Coronary artery (tissue), 2 donors: ENCODE results near the gene OR5H1.

Experiments
- DNase-seq: peaks from one replicate; pipeline ENCODE4 v3.0.0-alpha.2; 2017; ENCODE audit warnings: low spot score
- H3K27ac ChIP-seq, 2 donors: fragments of 200-600 bp; sonication (generic); one replicate each; pipeline ENCODE4 v1.5.1; 2016 to 2019
- H3K4me3 ChIP-seq: fragments of 200-600 bp; sonication (generic); 2 replicates; pipeline ENCODE4 v1.5.1; 2016; ENCODE audit warnings: mild to moderate bottlenecking, moderate library complexity
- CTCF ChIP-seq: fragments of 200-600 bp; sonication (generic); IDR thresholded peaks from one replicate; pipeline ENCODE4 v1.5.1; 2019; ENCODE audit warnings: antibody characterized with exemption

OR5H1 gene

GRCh38 chr3:98130421-98130820 lies at the start of gene OR5H1:
Gene OR5H1 (plus strand): TSS chr3:98130721. CDS start chr3:98132698, 1,977 bp downstream.
- H3K27ac ChIP-seq: no peak within 1 kb of the TSS
- no peak within 1 kb of the TSS for H3K4me3 ChIP-seq
- DNase-seq: no peak
- no peak for TF ChIP-seq CTCF

DNA sequence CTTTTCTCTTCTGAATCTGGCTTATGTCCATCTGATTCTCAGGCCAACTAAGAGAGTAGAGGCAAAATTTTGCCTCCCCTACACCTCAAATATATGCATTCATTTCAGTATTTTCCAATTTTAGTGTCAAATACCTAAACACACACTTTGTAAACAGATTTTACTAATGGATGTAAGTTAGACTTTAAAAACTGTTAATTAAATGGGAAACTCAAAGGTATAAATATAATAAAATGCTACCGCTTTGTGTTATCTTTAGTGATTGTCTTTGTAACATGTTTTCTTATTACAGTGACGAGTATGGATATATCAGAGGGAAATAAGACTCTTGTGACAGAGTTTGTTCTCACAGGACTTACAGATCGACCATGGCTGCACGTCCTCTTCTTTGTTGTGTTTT lies 43.6 kb upstream of the OR5H1 start, which contains the start of gene OR5AC2:
OR5AC2 (plus strand) TSS at position 301 of the 400 bp plus-strand sequence; CDS start at position 301, 0 bp downstream.
- Histone ChIP-seq H3K27ac (no peak within 1 kb of the TSS), H3K4me3 (no peak within 1 kb of the TSS)
- no peak for TF ChIP-seq CTCF
- no peak for DNase-seq

DNA sequence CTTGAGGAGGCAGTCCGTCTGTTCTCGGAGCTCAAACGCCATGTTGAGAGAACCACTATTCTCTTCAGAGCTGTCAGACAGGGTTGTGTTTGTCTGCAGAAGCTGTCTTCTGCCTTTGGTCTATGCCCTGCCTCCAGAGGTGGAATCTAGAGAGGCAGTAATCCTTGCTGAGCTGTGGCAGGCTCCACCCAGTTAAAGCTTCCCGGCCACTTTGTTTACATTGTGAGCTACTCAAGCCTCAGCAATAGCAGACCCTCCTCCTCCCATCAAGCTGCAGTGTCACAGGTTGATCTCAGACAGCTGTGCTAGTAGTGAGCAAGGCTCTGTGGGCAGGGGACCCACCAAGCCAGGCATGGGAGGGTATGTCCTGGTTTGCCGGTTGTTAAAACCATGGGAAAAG lies 34.6 kb upstream of the OR5H1 start:
- no peak for DNase-seq
- Histone ChIP-seq H3K4me3 (no peak overlapping the region), H3K27ac (no peak overlapping the region)
- no peak for TF ChIP-seq CTCF

- H3K4me3 ChIP-seq: no peak overlapping the region
- no peak for DNase-seq
- TF ChIP-seq CTCF: no peak
- H3K27ac ChIP-seq: no peak overlapping the region
Measured at GRCh38 chr3:98099848-98100247, 30.7 kb upstream of the OR5H1 start.

GRCh38 chr3:98108162-98108561 lies 22.4 kb upstream of the OR5H1 start:
- TF ChIP-seq CTCF: no peak
- DNase-seq: no peak
- no peak overlapping the region for H3K4me3 ChIP-seq
- no peak overlapping the region for H3K27ac ChIP-seq

DNA sequence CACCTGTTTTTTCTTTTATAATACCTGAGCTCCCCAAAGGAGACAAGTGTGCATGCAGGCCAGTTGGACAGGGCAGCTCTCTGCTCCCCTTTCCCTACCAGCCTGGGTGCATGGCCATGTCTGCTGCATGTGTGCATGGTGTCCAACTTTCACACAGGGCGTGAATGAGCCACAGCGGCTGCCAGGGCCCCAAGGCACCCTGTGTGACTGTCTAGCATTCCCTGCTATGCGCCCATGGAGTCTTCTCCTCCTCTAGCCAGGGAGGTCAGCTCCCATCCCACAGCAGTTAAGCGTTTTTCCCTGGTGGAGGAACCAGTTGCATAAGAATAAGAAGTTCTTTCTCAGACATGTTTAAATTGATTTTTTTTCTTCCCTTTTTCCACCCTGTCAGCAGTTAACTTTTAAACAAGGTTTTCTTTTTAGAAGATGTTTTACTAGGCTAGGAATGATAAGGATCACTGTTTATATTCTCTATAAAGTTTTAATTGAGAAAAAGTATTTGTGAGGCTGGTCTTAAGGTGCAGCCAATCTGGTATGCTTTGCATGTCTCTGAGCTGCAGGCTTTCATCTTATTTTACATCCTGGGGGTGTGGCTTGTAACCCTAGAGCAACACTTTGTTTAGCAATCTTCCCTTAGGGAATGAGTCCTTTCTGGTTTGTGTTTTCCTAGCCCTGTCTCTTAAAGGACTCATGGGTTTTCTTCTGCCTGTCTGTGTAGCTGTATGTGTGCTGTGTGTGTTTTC lies 20.5 kb upstream of the OR5H1 start:
- Histone ChIP-seq H3K27ac (no peak overlapping the region), H3K4me3 (no peak overlapping the region)
- no peak for TF ChIP-seq CTCF
- no peak for DNase-seq

- no peak for TF ChIP-seq CTCF
- no peak for DNase-seq
- no peak overlapping the region for H3K27ac ChIP-seq
- no peak overlapping the region for H3K4me3 ChIP-seq
Measured at GRCh38 chr3:98110550-98110908, 20.0 kb upstream of the OR5H1 start.
